Sigmoid colon (tissue), 7 donors: ENCODE measurements around the gene VRK1. TPM values are rescaled to one million over a fixed set of nuclear protein-coding genes. Genes with fewer than 3 reads are reported as not detected.

Experiments used
- DNase-seq: peaks from one replicate; pipeline ENCODE4 v3.0.0-alpha.2; 2019
- H3K27ac ChIP-seq, 4 donors: fragments of 200-600 bp; sonication (generic); one replicate each; pipeline ENCODE4 v1.5.1; 2016 to 2019; ENCODE audit warnings: mild to moderate bottlenecking in 1 of 4
- H3K27me3 ChIP-seq, 3 donors: fragments of 200-600 bp; sonication (generic); one replicate each; pipeline ENCODE4 v1.5.1; 2019; ENCODE audit warnings: mild to moderate bottlenecking in 1 of 3
- H3K36me3 ChIP-seq, 4 donors: fragments of 200-600 bp; sonication (generic); one replicate each; pipeline ENCODE4 v1.5.1; 2016 to 2019
- H3K4me1 ChIP-seq, 4 donors: fragments of 200-600 bp; sonication (generic); one replicate each; pipeline ENCODE4 v1.5.1; 2017 to 2019
- H3K4me3 ChIP-seq, 4 donors: fragments of 200-600 bp; sonication (generic); one replicate each; pipeline ENCODE4 v1.5.1; 2017 to 2019; ENCODE audit warnings: mild to moderate bottlenecking in 2 of 4, moderate library complexity in 1 of 4
- H3K9me3 ChIP-seq, 4 donors: fragments of 200-600 bp in 3 of 4; sonication (generic) in 3 of 4; one replicate each; pipeline versions ENCODE4 v1.5.1 to v1.6.1; 2013 to 2019
- CTCF ChIP-seq, 4 experiments: fragments of 450-650 bp in 3 of 4; fragments of 200-600 bp in 1 of 4; IDR thresholded peaks; one replicate each; pipeline ENCODE4 v1.5.1; 2016 to 2019; ENCODE audit warnings: antibody characterized with exemption in 4 of 4, mild to moderate bottlenecking in 3 of 4, moderate library complexity in 2 of 4
- EP300 ChIP-seq, 4 donors: sonication (generic); formaldehyde crosslinking; IDR thresholded peaks; one replicate each; pipeline ENCODE4 v1.6.1; 2017; ENCODE audit warnings: antibody characterized with exemption in 4 of 4
- POLR2A ChIP-seq, 2 donors: fragments of 450-650 bp; IDR thresholded peaks; one replicate each; pipeline ENCODE4 v1.6.1; 2016; ENCODE audit warnings: antibody characterized with exemption in 2 of 2, mild to moderate bottlenecking in 2 of 2, moderate library complexity in 2 of 2
- POLR2AphosphoS5 ChIP-seq, 4 donors: sonication (generic); formaldehyde crosslinking; IDR thresholded peaks; one replicate each; pipeline ENCODE4 v1.6.1; 2017; ENCODE audit warnings: antibody characterized with exemption in 4 of 4
- WGBS, 2 donors: extraction: QIAGEN DNeasy Blood & Tissue Kit; methylation state at CpG; one replicate each; pipeline ENCODE4 v1.1.7; 2013; 5-methylcytosine and 5-hydroxymethylcytosine counted together
- intact Hi-C: fragments of 100-400 bp; cut with DNase I; formaldehyde crosslinking; loops from one replicate; pipeline ENCODE4 v1.15.1; 2023
- polyA plus RNA-seq, 3 donors: library from polyadenylated mRNA; stranded (reverse); fragments of 200-250 nt; gene quantifications; one replicate each; pipeline ENCODE4 v1.2.3, GENCODE V29; 2013
- total RNA-seq, 4 donors: library from RNA; depleted of rRNA; stranded (reverse); fragments of >200 nt; gene quantifications; one replicate each; pipeline ENCODE4 v1.1.0, GENCODE V29; 2016
- donor health status: healthy with polysubstance abuse.
- donor health status: Bipolar disorder and iron deficiency.
- donor health status: healthy.

The VRK1 gene
- total and polyA plus RNA-seq, 7 donors: 7.8 to 25.7 (median 17.9) TPM

- WGBS, 2 donors: 56 to 76% methylated on average over 1 of the region's 1 CpG
These were observed 1.8 kb downstream of the VRK1 start for GRCh38 chr14:96798956-96799355.

GRCh38 chr14:96799489-96800054 lies 2.4 kb downstream of the VRK1 start:
- TF ChIP-seq CTCF (IDR thresholded peaks at IDR 0.05): no peak
- TF ChIP-seq POLR2A (IDR thresholded peaks at IDR 0.05): no peak
- TF ChIP-seq EP300 (IDR thresholded peaks at IDR 0.05): no peak
- no peak for TF ChIP-seq POLR2AphosphoS5 (IDR thresholded peaks at IDR 0.05)
- WGBS, 2 donors: 35 to 87% methylated on average over 7 of the region's 7 CpGs
- intact Hi-C loops: loop anchor here (5.0 kb wide), 1 partner anchor 297 kb away; the partner anchor contains the start of gene PAPOLA
- H3K27ac ChIP-seq: no peak overlapping the region
- H3K36me3 ChIP-seq: no peaks in the 10 kb centered on the region
- no peak overlapping the region for H3K4me3 ChIP-seq
- no peaks in the 10 kb centered on the region for H3K27me3 ChIP-seq
- peaks cover 0 to 11% (median 9%) of the 10 kb centered on the region in 4 donors for H3K4me1 ChIP-seq
- DNase-seq: no peak
- H3K9me3 ChIP-seq: no peaks in the 10 kb centered on the region

More at GRCh38 chr14:96798956-96799355, 1.8 kb downstream of the VRK1 start:
- Histone ChIP-seq H3K27ac (no peak overlapping the region), H3K27me3 (no peaks in the 10 kb centered on the region), H3K4me1 (peaks cover 0 to 11% (median 9%) of the 10 kb centered on the region in 4 donors), H3K9me3 (no peaks in the 10 kb centered on the region), H3K36me3 (no peaks in the 10 kb centered on the region), H3K4me3 (no peak overlapping the region)
- no peak for TF ChIP-seq EP300 (IDR thresholded peaks at IDR 0.05)
- intact Hi-C loops: loop anchor here (5.0 kb wide), 1 partner anchor 297 kb away; the partner anchor contains the start of gene PAPOLA
- DNase-seq: no peak

GRCh38 chr14:96801931-96802330 lies 4.7 kb downstream of the VRK1 start:
- TF ChIP-seq POLR2AphosphoS5 (IDR thresholded peaks at IDR 0.05) (no peak), EP300 (IDR thresholded peaks at IDR 0.05) (no peak), CTCF (IDR thresholded peaks at IDR 0.05) (no peak), POLR2A (IDR thresholded peaks at IDR 0.05) (no peak)
- WGBS, 2 donors: 92 to 95% methylated on average over 5 of the region's 5 CpGs
- intact Hi-C loops: no loop called here
- Histone ChIP-seq H3K4me1 (peaks cover 0 to 11% (median 9%) of the 10 kb centered on the region in 4 donors), H3K27ac (no peak overlapping the region), H3K9me3 (no peaks in the 10 kb centered on the region), H3K27me3 (no peaks in the 10 kb centered on the region), H3K4me3 (no peak overlapping the region), H3K36me3 (no peaks in the 10 kb centered on the region)
- no peak for DNase-seq

- intact Hi-C loops: no loop called here
These were observed 5.8 kb downstream of the VRK1 start for GRCh38 chr14:96802963-96803362.

GRCh38 chr14:96803958-96804357 lies 6.8 kb downstream of the VRK1 start:
- H3K27me3 ChIP-seq: no peaks in the 10 kb centered on the region
- 78 to 92% methylated on average over 2 of the region's 2 CpGs for WGBS, 2 donors
- no peak overlapping the region for H3K4me3 ChIP-seq
- no peak for DNase-seq
- no peaks in the 10 kb centered on the region for H3K4me1 ChIP-seq
- no peak overlapping the region for H3K27ac ChIP-seq
- TF ChIP-seq POLR2A (IDR thresholded peaks at IDR 0.05): no peak
- TF ChIP-seq EP300 (IDR thresholded peaks at IDR 0.05): no peak
- TF ChIP-seq CTCF (IDR thresholded peaks at IDR 0.05): no peak
- TF ChIP-seq POLR2AphosphoS5 (IDR thresholded peaks at IDR 0.05): no peak
- intact Hi-C loops: no loop called here
- no peaks in the 10 kb centered on the region for H3K9me3 ChIP-seq
- H3K36me3 ChIP-seq: no peaks in the 10 kb centered on the region

More at GRCh38 chr14:96802963-96803362, 5.8 kb downstream of the VRK1 start:
- 95 to 98% methylated on average over 5 of the region's 5 CpGs for WGBS, 2 donors
- Histone ChIP-seq H3K27me3 (no peaks in the 10 kb centered on the region), H3K36me3 (no peaks in the 10 kb centered on the region), H3K27ac (no peak overlapping the region), H3K4me1 (peaks cover 0 to 5% (median 4%) of the 10 kb centered on the region in 4 donors), H3K4me3 (no peak overlapping the region), H3K9me3 (no peaks in the 10 kb centered on the region)
- TF ChIP-seq EP300 (IDR thresholded peaks at IDR 0.05): no peak
- TF ChIP-seq POLR2A (IDR thresholded peaks at IDR 0.05): no peak
- TF ChIP-seq POLR2AphosphoS5 (IDR thresholded peaks at IDR 0.05): no peak
- TF ChIP-seq CTCF (IDR thresholded peaks at IDR 0.05): no peak
- no peak for DNase-seq
